HG03354 (cell line): ENCODE data around the gene PTPRN2.
"Not testable (repeated sequence)": the region's sequence is repeated elsewhere in the genome, so short reads cannot be mapped to it uniquely, and the experiment has no call there.

ENCODE experiments used
- ATAC-seq: cut with Tn5 transposase; IDR thresholded peaks from one replicate; pipeline ENCODE4 v1.9.1; 2021; ENCODE audit warnings: mild to moderate bottlenecking; ENCODE audit not compliant: unreplicated experiment, poor library complexity, severe bottlenecking

PTPRN2 gene

GRCh38 chr7:158365267-158365666 is 222.4 kb downstream of the PTPRN2 start:
- no peak for ATAC-seq

DNA sequence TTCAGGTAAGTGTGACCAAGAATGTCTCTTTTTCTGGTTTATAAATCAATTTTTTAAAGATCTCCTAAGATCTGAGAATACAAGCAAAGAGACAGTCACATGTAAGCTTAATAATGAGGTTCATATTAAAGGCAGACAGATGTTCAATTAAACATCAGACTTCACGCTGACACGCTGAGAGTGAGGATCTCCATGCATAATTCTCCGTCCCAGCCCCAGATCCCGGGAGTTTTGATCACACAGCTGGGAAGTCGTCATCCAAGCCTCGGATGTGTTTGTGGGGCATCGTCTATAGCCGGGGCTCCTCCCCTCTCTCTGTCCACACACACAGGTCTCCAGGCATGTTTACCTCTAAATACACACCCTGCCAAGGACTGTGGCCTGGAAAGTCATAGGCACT is 223.2 kb downstream of the PTPRN2 start:
- ATAC-seq = no peak

DNA sequence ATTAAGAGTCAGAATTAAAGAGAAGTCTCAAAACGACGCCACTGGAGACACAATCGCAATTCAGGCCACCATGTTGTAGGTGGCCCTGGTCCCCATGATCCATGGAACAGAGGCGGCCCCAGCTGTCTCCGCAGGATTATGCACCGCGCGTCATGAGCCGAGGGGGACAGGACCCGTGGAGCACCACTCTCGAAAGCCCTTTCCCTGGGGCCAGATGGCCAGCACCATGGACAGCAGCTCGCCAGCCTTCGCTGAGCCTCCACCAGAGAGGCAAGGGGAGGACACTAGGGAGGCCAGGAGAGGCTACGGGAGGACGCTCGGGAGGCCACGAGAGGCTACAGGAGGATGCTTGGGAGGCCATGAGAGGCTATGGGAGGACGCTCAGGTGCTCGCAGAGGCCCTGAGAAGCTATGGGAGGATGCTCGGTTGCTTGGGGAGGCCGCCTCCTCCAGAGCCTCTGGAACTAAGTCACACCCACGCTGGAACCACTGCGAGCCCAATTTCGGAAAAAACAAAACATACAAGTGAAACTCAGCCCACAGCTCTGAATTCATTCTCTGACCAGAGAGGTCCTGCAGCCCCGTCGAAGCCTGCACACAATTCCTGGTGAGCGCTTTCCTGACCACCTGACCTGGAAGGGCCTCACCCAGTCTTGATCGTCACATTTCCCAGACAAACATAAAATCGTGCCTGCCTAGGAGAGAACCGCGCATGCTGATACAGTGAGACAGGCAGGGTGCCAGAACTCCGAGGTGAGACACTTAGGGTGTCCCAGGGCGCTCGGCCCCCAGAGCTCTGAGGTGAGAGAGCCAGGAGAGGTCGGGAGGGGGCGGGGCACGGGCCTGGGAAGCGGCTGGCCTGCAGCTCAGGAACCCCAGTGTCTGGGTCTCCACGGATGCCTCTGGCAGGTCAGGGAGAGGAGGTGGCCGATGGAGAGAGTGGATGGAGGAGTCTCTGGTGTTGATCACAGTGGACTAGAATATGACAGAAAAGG is 224.4 kb downstream of the PTPRN2 start:
- no peak for ATAC-seq

- no peak for ATAC-seq
These were observed 225.6 kb downstream of the PTPRN2 start for GRCh38 chr7:158362001-158362400.

DNA sequence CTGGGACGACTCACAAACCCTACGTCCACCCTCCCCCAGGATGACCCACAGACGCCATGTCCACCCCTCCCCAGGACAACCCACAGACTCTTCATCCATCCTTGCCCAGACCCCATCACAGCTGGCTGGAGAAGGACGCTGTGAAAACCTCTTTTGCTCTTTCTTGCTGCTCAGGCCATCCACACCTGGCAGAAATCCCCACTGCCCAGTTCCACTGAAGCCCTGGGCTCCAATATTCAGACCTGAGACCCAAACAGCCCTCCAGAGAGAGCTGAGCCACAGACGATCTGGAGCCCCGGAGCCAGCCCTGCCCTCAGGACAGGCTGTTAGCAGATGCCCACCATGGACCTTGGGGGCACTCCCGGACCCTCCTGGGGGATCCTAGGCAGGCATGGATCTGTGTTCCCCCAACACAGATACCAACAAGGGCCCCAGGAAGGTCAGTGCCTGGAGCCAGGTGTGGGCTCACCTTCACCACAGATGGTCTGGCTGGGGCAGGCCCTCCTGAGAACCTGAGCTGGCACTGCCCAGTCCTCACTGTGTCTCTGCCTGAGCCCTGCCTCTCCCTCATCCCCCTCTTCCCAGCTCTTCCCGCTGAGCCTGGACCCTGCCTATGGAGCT is 226.2 kb downstream of the PTPRN2 start:
- ATAC-seq = no peak

DNA sequence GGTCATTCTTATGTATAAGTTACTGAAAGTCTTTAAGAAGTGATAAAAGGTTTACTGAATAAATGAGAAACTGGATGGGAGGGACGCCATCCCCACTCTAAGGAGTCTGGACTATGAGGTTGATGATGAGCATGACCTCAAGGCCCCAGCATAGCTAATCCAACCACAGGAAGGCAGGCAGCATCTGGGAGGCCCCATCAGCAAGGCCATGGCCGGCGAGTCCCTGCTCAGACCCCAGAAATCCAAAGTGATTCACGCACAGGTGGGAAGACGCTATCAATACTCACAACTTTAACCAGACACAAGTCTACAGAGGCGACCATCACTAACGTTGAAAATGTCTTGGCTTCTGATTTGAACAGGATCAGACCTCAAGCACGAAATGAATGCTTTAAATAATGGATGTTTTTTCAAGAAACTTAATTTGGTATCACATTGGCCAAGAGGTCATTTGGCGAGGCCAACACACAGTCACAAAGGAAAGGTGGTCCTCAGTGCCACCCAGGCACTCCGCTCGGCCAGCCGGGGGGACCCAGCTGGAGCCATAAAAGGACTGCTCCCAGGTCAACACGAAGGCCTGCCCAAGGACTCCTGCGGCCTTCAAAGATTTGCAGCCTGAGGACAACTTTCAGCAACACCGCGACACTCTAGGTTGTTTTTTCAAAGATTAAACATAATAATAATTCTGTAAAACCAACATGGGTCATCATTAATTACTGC is 228.5 kb downstream of the PTPRN2 start:
- no peak for ATAC-seq

DNA sequence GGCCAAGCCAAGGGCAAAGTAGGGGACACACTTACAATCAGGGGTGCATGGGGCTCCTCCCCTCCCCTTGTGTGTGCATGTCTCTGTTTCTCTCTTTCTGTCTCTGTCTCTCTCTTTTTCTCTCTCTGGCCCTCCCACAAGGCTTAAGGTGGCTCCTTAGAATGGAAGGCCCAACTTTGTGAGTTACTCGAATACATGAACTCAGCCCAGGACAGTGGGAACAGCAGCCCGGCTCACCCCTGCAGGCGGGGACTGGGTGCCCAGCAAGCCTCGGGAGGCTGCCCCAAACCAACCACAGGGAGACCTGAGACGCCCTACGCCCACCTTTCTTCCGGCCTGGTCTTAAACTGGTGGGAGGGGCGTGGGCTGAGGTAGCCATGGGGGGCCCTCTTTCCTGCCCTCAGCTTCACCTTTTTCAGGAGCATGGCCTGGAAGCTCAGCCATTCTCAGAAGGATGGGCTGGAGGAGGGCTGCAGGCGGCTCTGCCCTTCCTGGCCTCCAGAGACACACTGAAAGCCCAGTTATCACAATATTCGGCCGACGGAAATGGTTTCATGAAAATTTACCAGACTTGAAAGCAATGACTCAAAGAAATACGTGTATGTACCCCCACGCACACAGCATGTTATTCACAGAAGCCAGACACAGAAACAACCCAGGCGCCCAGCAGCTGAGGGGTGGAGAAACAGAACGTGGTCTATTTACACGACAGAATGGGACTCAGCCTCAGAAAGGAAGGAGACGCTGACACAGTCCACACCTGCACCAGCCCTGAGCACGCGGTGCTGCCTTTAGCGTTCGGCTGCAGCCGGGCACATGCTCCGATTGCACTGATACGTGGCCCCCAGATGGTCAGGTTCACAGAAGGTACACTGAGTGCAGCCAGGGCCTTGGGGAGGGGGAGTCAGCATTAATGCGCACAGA is 229.5 kb downstream of the PTPRN2 start:
- ATAC-seq = no peak

DNA sequence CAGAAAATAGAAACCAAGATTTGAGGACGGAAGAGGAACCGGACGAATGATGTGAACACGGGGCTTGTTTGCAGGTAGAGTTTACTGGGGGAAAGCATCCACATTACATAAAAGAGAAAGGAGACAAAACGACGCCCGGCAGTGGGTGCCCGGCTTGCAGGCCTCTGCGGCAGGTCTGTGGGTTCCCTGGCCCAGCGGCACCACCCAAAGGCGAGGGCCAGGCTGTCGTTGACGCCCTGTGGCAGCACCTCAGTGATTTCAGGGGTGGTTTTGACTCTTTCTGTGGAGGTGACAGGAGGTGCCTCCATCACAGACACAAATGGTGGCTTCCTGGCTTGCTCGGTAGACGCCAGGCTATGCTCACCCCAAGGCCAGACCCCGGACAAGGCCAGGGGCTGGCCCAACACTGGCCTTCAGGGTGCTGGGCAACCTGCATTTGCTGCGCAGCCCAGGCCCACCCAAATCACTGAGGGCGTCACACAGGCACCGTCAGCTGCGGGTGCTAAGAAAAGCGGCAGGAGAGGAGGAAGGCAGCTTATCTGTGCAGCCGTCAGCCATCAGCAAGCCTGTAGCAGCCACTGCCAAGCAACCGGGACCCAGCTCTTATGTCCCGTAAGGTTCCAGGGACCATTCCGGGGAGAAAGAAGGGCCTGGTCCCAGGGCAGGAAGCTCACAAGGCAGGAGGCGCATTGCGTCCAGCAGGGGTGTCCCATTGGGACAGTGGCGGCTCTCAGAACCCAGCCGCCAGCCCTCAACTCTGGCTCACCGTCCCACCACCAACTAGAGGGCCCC is 230.3 kb downstream of the PTPRN2 start:
- ATAC-seq = no peak

DNA sequence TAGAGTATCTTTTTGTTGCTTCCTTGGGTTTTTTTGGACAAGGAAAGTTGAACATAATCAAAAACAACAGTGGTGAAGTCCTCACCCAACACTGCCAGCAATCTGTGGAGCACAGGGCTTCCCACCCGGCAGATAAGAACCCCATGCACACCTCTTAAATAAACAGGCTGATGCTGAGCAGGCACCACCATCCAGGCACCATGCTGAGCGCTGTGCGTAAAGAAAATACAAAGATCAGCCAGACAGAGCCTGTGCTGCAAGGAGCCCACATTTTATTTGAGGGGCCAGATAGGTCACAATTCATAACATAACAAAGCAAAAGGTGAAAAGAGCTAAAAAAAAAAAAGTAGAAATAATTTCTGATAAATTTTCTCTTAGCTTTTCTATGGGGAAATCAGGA is 231.2 kb downstream of the PTPRN2 start:
- no peak for ATAC-seq

DNA sequence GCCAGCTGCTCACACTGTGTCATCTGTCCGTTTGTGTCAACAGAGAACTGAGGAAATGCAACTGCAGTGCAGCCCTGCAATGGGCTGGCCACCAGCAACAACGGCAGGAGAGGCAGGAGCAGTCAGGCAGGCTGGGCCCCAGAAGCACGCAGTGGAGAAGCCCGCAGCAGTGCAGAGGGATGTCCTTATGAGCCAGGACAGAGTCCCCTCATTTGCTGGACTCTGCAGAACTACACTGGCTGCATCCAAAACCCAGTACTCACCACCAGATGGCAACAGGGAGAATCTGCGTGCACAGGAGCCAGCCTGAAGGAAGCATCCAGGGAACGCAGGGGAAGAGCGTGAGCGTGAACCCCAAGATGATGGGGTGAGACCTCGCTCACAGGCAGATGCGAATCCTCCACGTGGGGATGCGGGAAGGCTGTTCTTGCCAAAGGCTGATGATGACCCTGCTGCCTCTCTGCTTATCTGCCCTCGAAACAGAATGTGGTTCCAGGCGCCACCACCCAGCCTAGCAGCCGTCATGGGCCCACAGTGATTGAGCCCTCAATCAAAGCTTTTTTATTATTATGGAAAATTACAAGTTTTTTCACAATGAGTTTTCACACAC is 232.1 kb downstream of the PTPRN2 start:
- no peak for ATAC-seq

DNA sequence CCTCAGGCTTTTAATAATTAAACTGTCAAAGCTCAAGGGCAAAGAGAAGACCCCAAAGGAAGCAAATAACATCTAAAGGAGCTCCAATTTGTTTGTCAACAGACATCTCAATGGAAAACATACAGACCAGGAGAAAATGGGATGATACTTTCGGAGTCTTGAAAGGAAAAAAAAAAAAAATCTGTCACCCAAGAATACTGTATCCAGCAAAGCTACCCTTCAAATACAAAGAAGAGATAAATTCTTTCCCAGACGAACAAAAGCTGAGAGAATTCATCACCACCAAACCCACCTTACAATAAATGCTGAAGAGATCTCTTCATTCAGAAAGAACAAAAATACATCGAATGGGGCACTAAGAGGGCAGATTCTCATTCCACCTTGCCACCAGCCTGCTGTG is 232.8 kb downstream of the PTPRN2 start:
- ATAC-seq = no peak

DNA sequence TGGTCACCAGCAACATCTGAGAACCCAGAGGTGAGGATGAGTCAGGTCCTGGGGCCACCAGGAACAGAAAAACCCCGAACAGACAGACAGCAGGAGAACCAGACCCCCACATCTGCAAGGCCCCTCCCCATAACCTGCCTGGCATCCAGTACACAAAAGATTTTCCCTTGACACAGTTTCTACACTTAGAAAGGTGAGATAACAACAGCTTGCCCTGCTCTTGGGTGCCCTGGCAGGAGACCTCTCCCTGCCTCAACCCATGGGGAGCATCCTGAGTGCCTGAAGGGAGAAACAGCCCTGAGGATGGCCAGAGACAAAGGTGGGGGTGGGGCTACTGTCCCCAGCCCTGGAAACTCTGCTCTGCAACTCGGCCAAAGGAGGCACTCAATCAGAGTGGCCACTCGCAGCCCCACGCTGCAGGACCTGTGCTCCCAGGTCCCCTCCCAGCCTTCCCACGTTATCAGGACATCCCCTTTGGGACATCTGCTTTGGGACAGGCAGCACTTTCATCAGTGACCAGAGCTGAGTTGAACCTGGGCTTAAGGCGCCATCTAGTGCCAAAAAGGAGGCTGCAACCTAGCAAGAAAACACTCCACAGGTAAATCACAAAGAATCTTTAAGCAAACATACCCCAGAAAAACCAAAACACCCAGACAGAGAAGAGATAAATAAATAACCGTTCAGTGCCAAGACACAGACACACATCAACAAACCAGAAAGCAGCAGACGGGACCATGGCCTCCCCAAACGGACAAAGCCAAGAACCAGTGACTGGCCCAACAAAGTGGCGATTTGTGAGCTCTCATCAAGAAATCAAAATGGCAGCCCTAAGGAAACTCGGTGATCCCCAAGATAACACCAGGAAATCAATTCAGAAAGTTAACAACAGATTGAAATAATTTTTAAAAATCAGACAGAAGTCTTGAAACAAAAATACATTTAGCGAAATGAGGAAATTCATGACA is 233.7 kb downstream of the PTPRN2 start:
- no peak for ATAC-seq

- not testable (repeated sequence) for ATAC-seq
These were observed 235.5 kb downstream of the PTPRN2 start for GRCh38 chr7:158351899-158352729.

- ATAC-seq = no peak
These were observed 236.1 kb downstream of the PTPRN2 start for GRCh38 chr7:158351481-158351880.

- ATAC-seq = no peak
These were observed 236.6 kb downstream of the PTPRN2 start for GRCh38 chr7:158351051-158351450.

DNA sequence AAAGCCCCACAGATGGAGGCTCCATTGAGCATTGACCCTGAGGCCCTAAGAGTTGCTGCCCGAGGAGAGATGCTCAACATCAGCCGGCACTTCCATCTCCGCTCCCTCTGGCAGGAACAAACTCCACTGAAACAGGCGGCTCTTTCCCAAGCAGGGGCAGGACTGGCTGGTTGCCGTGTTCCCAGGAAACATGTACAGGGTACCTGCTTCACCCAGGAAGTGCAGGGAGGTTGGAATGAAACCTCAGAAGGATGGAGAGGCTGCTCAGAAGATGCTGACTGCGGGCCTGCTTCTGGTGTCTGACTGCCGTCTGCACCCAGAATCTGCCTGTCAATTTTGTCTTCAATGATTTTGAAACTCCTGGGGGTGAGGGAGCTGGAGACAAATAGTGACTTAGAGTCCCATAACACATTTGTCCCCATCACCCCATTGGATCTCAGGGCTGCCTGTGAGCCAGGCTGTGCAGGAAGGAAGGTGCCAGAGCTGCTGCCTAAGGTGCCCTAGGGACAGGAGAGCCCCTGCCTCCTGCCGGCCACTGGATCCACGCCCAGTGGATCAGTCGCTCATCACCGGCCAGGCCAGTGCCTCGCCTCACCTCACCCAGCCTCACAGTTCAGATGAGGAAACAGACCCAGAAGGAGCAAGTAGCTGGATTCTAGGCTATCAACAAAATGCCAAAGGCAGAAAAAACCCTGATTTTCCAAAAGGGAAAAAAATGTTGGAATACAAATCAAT is 237.3 kb downstream of the PTPRN2 start:
- ATAC-seq = no peak
